ENCODE results near the gene ENTPD7.
"Not testable (repeated sequence)": the region's sequence is repeated elsewhere in the genome, so short reads cannot be mapped to it uniquely, and the experiment has no call there.

- TF ChIP-seq, protein P1, sequence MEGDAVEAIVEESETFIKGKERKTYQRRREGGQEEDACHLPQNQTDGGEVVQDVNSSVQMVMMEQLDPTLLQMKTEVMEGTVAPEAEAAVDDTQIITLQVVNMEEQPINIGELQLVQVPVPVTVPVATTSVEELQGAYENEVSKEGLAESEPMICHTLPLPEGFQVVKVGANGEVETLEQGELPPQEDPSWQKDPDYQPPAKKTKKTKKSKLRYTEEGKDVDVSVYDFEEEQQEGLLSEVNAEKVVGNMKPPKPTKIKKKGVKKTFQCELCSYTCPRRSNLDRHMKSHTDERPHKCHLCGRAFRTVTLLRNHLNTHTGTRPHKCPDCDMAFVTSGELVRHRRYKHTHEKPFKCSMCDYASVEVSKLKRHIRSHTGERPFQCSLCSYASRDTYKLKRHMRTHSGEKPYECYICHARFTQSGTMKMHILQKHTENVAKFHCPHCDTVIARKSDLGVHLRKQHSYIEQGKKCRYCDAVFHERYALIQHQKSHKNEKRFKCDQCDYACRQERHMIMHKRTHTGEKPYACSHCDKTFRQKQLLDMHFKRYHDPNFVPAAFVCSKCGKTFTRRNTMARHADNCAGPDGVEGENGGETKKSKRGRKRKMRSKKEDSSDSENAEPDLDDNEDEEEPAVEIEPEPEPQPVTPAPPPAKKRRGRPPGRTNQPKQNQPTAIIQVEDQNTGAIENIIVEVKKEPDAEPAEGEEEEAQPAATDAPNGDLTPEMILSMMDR (IDR thresholded peaks at IDR 0.05): not testable (repeated sequence)
- TF ChIP-seq EZH2 (IDR thresholded peaks at IDR 0.05; ENCODE audit: borderline replicate concordance, insufficient read depth, low read depth, low read length, poor library complexity, severe bottlenecking): not testable (repeated sequence)
Measured at GRCh38 chr10:99625124-99625523, 34.2 kb upstream of the ENTPD7 start.

Measured in B cell (primary cell).